Ovary (tissue), 3 donors: ENCODE measurements around the gene TRIO.

ENCODE experiments used
- POLR2A ChIP-seq: fragments of 450-650 bp; IDR thresholded peaks from one replicate; pipeline ENCODE4 v1.6.1; 2017; ENCODE audit warnings: antibody characterized with exemption, mild to moderate bottlenecking, moderate library complexity
- TF ChIP-seq, protein P1 (sequence below), 3 donors: fragments of 450-650 bp in 2 of 3; fragments of 200-600 bp in 1 of 3; IDR thresholded peaks; one replicate each; pipeline versions ENCODE4 v1.5.1 to v1.8.0; 2016 to 2022; ENCODE audit warnings: antibody characterized with exemption in 3 of 3, mild to moderate bottlenecking in 1 of 3
- donor health status: DM: no; HTN: no; CAD: no.

DNA sequence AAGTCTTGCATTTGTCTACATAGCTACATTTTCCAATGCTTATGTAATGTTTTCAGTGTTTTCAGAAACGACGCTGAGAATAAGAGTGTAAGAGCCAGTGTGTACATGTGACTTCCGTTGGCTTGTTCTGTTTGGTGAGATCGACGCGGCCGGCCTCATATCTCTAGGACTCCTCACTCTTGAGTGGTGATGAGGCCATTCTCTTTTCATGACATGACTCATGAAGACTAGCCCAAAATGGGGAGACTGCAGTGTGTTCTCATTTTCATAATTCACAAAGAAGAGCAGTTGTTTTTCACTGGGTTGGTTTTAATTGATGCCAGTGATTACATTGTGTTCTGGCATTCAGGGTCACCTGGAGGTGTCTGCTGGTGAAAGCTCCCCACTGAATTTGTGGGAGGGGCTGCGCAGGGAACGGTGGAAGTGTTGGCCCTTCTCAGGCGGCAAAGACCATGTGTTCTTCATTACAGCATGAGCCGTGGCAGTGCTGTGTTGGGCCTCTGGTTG lies 306.9 kb downstream of the TRIO start:
- no peak for TF ChIP-seq POLR2A
- TF ChIP-seq, protein P1, sequence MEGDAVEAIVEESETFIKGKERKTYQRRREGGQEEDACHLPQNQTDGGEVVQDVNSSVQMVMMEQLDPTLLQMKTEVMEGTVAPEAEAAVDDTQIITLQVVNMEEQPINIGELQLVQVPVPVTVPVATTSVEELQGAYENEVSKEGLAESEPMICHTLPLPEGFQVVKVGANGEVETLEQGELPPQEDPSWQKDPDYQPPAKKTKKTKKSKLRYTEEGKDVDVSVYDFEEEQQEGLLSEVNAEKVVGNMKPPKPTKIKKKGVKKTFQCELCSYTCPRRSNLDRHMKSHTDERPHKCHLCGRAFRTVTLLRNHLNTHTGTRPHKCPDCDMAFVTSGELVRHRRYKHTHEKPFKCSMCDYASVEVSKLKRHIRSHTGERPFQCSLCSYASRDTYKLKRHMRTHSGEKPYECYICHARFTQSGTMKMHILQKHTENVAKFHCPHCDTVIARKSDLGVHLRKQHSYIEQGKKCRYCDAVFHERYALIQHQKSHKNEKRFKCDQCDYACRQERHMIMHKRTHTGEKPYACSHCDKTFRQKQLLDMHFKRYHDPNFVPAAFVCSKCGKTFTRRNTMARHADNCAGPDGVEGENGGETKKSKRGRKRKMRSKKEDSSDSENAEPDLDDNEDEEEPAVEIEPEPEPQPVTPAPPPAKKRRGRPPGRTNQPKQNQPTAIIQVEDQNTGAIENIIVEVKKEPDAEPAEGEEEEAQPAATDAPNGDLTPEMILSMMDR (IDR thresholded peaks at IDR 0.05): no peak
